ENCODE measurements around the gene CFAP54. TPM values are rescaled to one million over a fixed set of nuclear protein-coding genes. Genes with fewer than 3 reads are reported as not detected.
"Not testable (repeated sequence)": the region's sequence is repeated elsewhere in the genome, so short reads cannot be mapped to it uniquely, and the experiment has no call there.

Gene CFAP54
- total RNA-seq, 1 donor from 2014 or later, result 0.34 TPM

- Mint-ChIP-seq H3K4me3 (no peak overlapping the region), H3K9me3 (no peaks in the 10 kb centered on the region), H3K27ac (no peak overlapping the region), H3K4me1 (ENCODE audit: low read depth) (peaks cover 9% of the 10 kb centered on the region), H3K27me3 (ENCODE audit: insufficient read depth) (peaks cover 15% of the 10 kb centered on the region), H3K36me3 (ENCODE audit: low read depth) (no peaks in the 10 kb centered on the region)
- DNase-seq (ENCODE audit: low spot score), result no peak
- intact Hi-C loops (cut with micrococcal nuclease), result no loop called here
Observed at GRCh38 chr12:96529912-96530311, 40.5 kb downstream of the CFAP54 start.

- Mint-ChIP-seq H3K4me3 (no peak overlapping the region), H3K36me3 (ENCODE audit: low read depth) (no peaks in the 10 kb centered on the region), H3K27me3 (ENCODE audit: insufficient read depth) (peaks cover 12% of the 10 kb centered on the region), H3K4me1 (ENCODE audit: low read depth) (no peaks in the 10 kb centered on the region), H3K27ac (no peak overlapping the region), H3K9me3 (no peaks in the 10 kb centered on the region)
- intact Hi-C loops (cut with micrococcal nuclease), result no loop called here
- DNase-seq (ENCODE audit: low spot score), result no peak
Observed at GRCh38 chr12:96534339-96534738, 45.0 kb downstream of the CFAP54 start.

- no peak overlapping the region for H3K27ac Mint-ChIP-seq
- intact Hi-C loops (cut with micrococcal nuclease), result no loop called here
- no peaks in the 10 kb centered on the region for H3K36me3 Mint-ChIP-seq (ENCODE audit: low read depth)
- no peak overlapping the region for H3K4me3 Mint-ChIP-seq
- no peak for DNase-seq (ENCODE audit: low spot score)
- H3K9me3 Mint-ChIP-seq, result no peaks in the 10 kb centered on the region
- H3K27me3 Mint-ChIP-seq (ENCODE audit: insufficient read depth), result peaks cover 11% of the 10 kb centered on the region
- H3K4me1 Mint-ChIP-seq (ENCODE audit: low read depth), result no peaks in the 10 kb centered on the region
Observed at GRCh38 chr12:96548384-96548783, 59.0 kb downstream of the CFAP54 start.

- Mint-ChIP-seq H3K4me3 (no peak overlapping the region), H3K27me3 (ENCODE audit: insufficient read depth) (peaks cover 11% of the 10 kb centered on the region), H3K36me3 (ENCODE audit: low read depth) (no peaks in the 10 kb centered on the region), H3K27ac (no peak overlapping the region), H3K4me1 (ENCODE audit: low read depth) (no peaks in the 10 kb centered on the region), H3K9me3 (no peaks in the 10 kb centered on the region)
- no peak for DNase-seq (ENCODE audit: low spot score)
- intact Hi-C loops (cut with micrococcal nuclease), result no loop called here
Observed at GRCh38 chr12:96549341-96549740, 60.0 kb downstream of the CFAP54 start.

- intact Hi-C loops (cut with micrococcal nuclease), result loop anchor here (2.0 to 10.0 kb wide), 4 partner anchors 254 to 1112 kb away; partner anchors contain the start of gene NEDD1
- Mint-ChIP-seq H3K4me3 (no peak overlapping the region), H3K4me1 (ENCODE audit: low read depth) (peaks cover 14% of the 10 kb centered on the region), H3K27me3 (ENCODE audit: insufficient read depth) (no peaks in the 10 kb centered on the region), H3K36me3 (ENCODE audit: low read depth) (no peaks in the 10 kb centered on the region), H3K9me3 (no peaks in the 10 kb centered on the region), H3K27ac (peak overlapping the region; percentile 40)
- DNase-seq (ENCODE audit: low spot score), result no peak
Observed at GRCh38 chr12:96570579-96570978, 81.2 kb downstream of the CFAP54 start.

- Mint-ChIP-seq H3K27ac (peak overlapping the region; percentile 40), H3K4me3 (peak overlapping the region; percentile 15), H3K9me3 (no peaks in the 10 kb centered on the region), H3K4me1 (ENCODE audit: low read depth) (peaks cover 14% of the 10 kb centered on the region), H3K36me3 (ENCODE audit: low read depth) (no peaks in the 10 kb centered on the region), H3K27me3 (ENCODE audit: insufficient read depth) (no peaks in the 10 kb centered on the region)
- intact Hi-C loops (cut with micrococcal nuclease), result loop anchor here (1.0 to 10.0 kb wide), 10 partner anchors 54 to 1111 kb away; partner anchors contain the start of genes CFAP54 and NEDD1
- DNase-seq (ENCODE audit: low spot score), result no peak
Observed at GRCh38 chr12:96571101-96571862, 81.9 kb downstream of the CFAP54 start.

- no peak overlapping the region for H3K27ac Mint-ChIP-seq
- no peaks in the 10 kb centered on the region for H3K9me3 Mint-ChIP-seq
- no peak for DNase-seq (ENCODE audit: low spot score)
- intact Hi-C loops (cut with micrococcal nuclease), result loop anchor here (1.0 to 10.0 kb wide), 11 partner anchors 142 to 1819 kb away; partner anchors contain the start of gene NEDD1
- H3K36me3 Mint-ChIP-seq (ENCODE audit: low read depth), result no peaks in the 10 kb centered on the region
- H3K27me3 Mint-ChIP-seq (ENCODE audit: insufficient read depth), result peaks cover 5% of the 10 kb centered on the region
- H3K4me1 Mint-ChIP-seq (ENCODE audit: low read depth), result no peaks in the 10 kb centered on the region
- no peak overlapping the region for H3K4me3 Mint-ChIP-seq
Observed at GRCh38 chr12:96578526-96579125, 89.2 kb downstream of the CFAP54 start.

- Mint-ChIP-seq H3K36me3 (ENCODE audit: low read depth) (no peaks in the 10 kb centered on the region), H3K27me3 (ENCODE audit: insufficient read depth) (peaks cover 13% of the 10 kb centered on the region), H3K4me3 (no peak overlapping the region), H3K27ac (no peak overlapping the region), H3K4me1 (ENCODE audit: low read depth) (no peaks in the 10 kb centered on the region), H3K9me3 (no peaks in the 10 kb centered on the region)
- intact Hi-C loops (cut with micrococcal nuclease), result no loop called here
- DNase-seq (ENCODE audit: low spot score), result no peak
Observed at GRCh38 chr12:96585977-96586376, 96.6 kb downstream of the CFAP54 start.

GRCh38 chr12:96587691-96588090 is 98.3 kb downstream of the CFAP54 start:
- Mint-ChIP-seq H3K9me3 (no peaks in the 10 kb centered on the region), H3K4me3 (no peak overlapping the region), H3K36me3 (ENCODE audit: low read depth) (no peaks in the 10 kb centered on the region), H3K27me3 (ENCODE audit: insufficient read depth) (peaks cover 12% of the 10 kb centered on the region), H3K4me1 (ENCODE audit: low read depth) (no peaks in the 10 kb centered on the region), H3K27ac (no peak overlapping the region)
- intact Hi-C loops (cut with micrococcal nuclease), result no loop called here
- DNase-seq (ENCODE audit: low spot score), result no peak

GRCh38 chr12:96590970-96591369 is 101.6 kb downstream of the CFAP54 start:
- intact Hi-C loops (cut with micrococcal nuclease), result no loop called here

GRCh38 chr12:96604374-96604773 is 115.0 kb downstream of the CFAP54 start:
- H3K36me3 Mint-ChIP-seq (ENCODE audit: low read depth); intact Hi-C loops (cut with micrococcal nuclease); H3K4me3 Mint-ChIP-seq; H3K9me3 Mint-ChIP-seq; H3K4me1 Mint-ChIP-seq (ENCODE audit: low read depth); DNase-seq (ENCODE audit: low spot score); H3K27ac Mint-ChIP-seq: not testable (repeated sequence)
- peaks cover 13% of the 10 kb centered on the region for H3K27me3 Mint-ChIP-seq (ENCODE audit: insufficient read depth)

More at GRCh38 chr12:96590970-96591369, 101.6 kb downstream of the CFAP54 start:
- Mint-ChIP-seq H3K4me3 (no peak overlapping the region), H3K27me3 (ENCODE audit: insufficient read depth) (peaks cover 14% of the 10 kb centered on the region), H3K36me3 (ENCODE audit: low read depth) (no peaks in the 10 kb centered on the region), H3K4me1 (ENCODE audit: low read depth) (no peaks in the 10 kb centered on the region), H3K9me3 (no peaks in the 10 kb centered on the region), H3K27ac (no peak overlapping the region)
- no peak for DNase-seq (ENCODE audit: low spot score)

GRCh38 chr12:96605684-96606083 is 116.3 kb downstream of the CFAP54 start:
- Mint-ChIP-seq H3K4me3 (no peak overlapping the region), H3K36me3 (ENCODE audit: low read depth) (no peaks in the 10 kb centered on the region), H3K9me3 (peaks cover 1% of the 10 kb centered on the region), H3K27ac (no peak overlapping the region), H3K27me3 (ENCODE audit: insufficient read depth) (peaks cover 9% of the 10 kb centered on the region), H3K4me1 (ENCODE audit: low read depth) (no peaks in the 10 kb centered on the region)
- intact Hi-C loops (cut with micrococcal nuclease), result no loop called here
- no peak for DNase-seq (ENCODE audit: low spot score)

GRCh38 chr12:96606134-96606533 is 116.8 kb downstream of the CFAP54 start:
- no peaks in the 10 kb centered on the region for H3K36me3 Mint-ChIP-seq (ENCODE audit: low read depth)
- no peaks in the 10 kb centered on the region for H3K9me3 Mint-ChIP-seq
- H3K4me3 Mint-ChIP-seq, result no peak overlapping the region
- intact Hi-C loops (cut with micrococcal nuclease), result no loop called here
- no peak for DNase-seq (ENCODE audit: low spot score)
- H3K27me3 Mint-ChIP-seq (ENCODE audit: insufficient read depth), result peaks cover 7% of the 10 kb centered on the region
- H3K27ac Mint-ChIP-seq, result no peak overlapping the region
- H3K4me1 Mint-ChIP-seq (ENCODE audit: low read depth), result no peaks in the 10 kb centered on the region

All from activated T-helper 1 cell treated with anti-CD3 and anti-CD28 coated beads, Interleukin-12 subunit alpha, Interleukin-12 subunit beta, Interleukin-2, Interleukin-4 antibody, amounts not matched to agents 30 ng/mL and 10 ng/mL and 1 ng/mL, durations not matched to agents 14 hours and 24 hours and 36 hours (primary cell).